HCT116 (cell line): ENCODE data around the gene CENPU. TPM values are rescaled to one million over a fixed set of nuclear protein-coding genes. Genes with fewer than 3 reads are reported as not detected.

Source experiments
- ATAC-seq: fragments of 200-7000 bp; cut with Tn5 transposase; 2 replicates; pipeline ENCODE4 v1.9.1; 2020; ENCODE audit warnings: mild to moderate bottlenecking, moderate library complexity
- BruUV-seq: library from RNA; stranded (reverse); fragments of 400-500 nt; replicated peaks from 2 replicates; lab custom pipeline; 2021; lab: Mats Ljungman, UMichigan
- CTCF ChIA-PET: fragments of 300-600 bp; sonication (Branson Sonifier 250); formaldehyde crosslinking; loops from one replicate; lab custom pipeline; 2021; ENCODE audit warnings: antibody characterized with exemption; lab: Charles Lee
- POLR2A ChIA-PET: fragments of 300-600, 350-600 bp; sonication (Branson Sonifier 250); formaldehyde crosslinking; loops from one replicate; lab custom pipeline; 2021; ENCODE audit warnings: antibody characterized with exemption; lab: Charles Lee
- RAD21 ChIA-PET, 2 experiments: fragments of 300-600 bp; sonication (Branson Sonifier 250); formaldehyde crosslinking; loops; one replicate each; lab custom pipeline; 2023; ENCODE audit warnings: low total read pairs in 2 of 2; ENCODE audit not compliant: uncharacterized antibody in 2 of 2, unreplicated experiment in 2 of 2, low non-redundant PET in 1 of 2; lab: Charles Lee
- DNase-seq: peaks from one replicate; pipeline ENCODE4 v3.0.0-alpha.2; 2010; ENCODE audit warnings: low read depth, low spot score
- H2AFZ ChIP-seq: fragments of 200-600 bp; shearing (Covaris generic), sonication (generic); 2 replicates; pipeline ENCODE4 v1.6.1; 2017; ENCODE audit warnings: low read depth, mixed run types, mixed read lengths, antibody characterized with exemption, low read length; ENCODE audit not compliant: poor library complexity, severe bottlenecking
- H3K27ac ChIP-seq: 2 replicates; pipeline ENCODE4 v1.5.1; 2012; ENCODE audit warnings: low read depth, low read length
- H3K27me3 ChIP-seq: fragments of 200-600 bp; sonication (generic); 2 replicates; pipeline ENCODE4 v1.6.1; 2016; ENCODE audit warnings: mixed run types, low read length, mixed read lengths; ENCODE audit not compliant: insufficient read depth
- H3K36me3 ChIP-seq, 2 experiments: fragments of 200-500 bp in 1 of 2; fragments of 200-600 bp in 1 of 2; sonication (Bioruptor generic) in 1 of 2; sonication (generic) in 1 of 2; 2 replicates each; pipeline versions ENCODE4 v1.5.1 to v1.6.1; 2014 to 2016; ENCODE audit warnings: low read length in 2 of 2, inconsistent platforms in 1 of 2, mixed read lengths in 1 of 2, mixed run types in 1 of 2; ENCODE audit not compliant: insufficient read depth in 2 of 2, control insufficient read depth in 1 of 2
- H3K4me1 ChIP-seq, 2 experiments: fragments of 200-600 bp in 1 of 2; sonication (generic) in 1 of 2; 2 replicates each; pipeline versions ENCODE4 v1.5.1 to v1.6.1; 2012 to 2017; ENCODE audit warnings: low read length in 2 of 2, inconsistent platforms in 1 of 2, mild to moderate bottlenecking in 1 of 2, mixed read lengths in 1 of 2, mixed run types in 1 of 2, moderate library complexity in 1 of 2; ENCODE audit not compliant: insufficient read depth in 2 of 2, control insufficient read depth in 1 of 2
- H3K4me2 ChIP-seq: fragments of 200-600 bp; sonication (generic); 2 replicates; pipeline ENCODE4 v1.6.1; 2017; ENCODE audit warnings: mixed run types, low read length, mixed read lengths
- H3K4me3 ChIP-seq, 2 experiments: fragments of 200-600 bp in 1 of 2; sonication (generic) in 1 of 2; replicated peaks in 1 of 2; 2 replicates each; pipeline ENCODE4 v1.5.1; 2011 to 2016; ENCODE audit warnings: low read length in 2 of 2, control low read depth in 1 of 2, low read depth in 1 of 2, mild to moderate bottlenecking in 1 of 2, mixed read lengths in 1 of 2, mixed run types in 1 of 2
- H3K79me2 ChIP-seq: fragments of 200-600 bp; sonication (generic); 2 replicates; pipeline ENCODE4 v1.6.1; 2017; ENCODE audit warnings: mild to moderate bottlenecking, mixed run types, low read length, moderate library complexity, mixed read lengths; ENCODE audit not compliant: insufficient read depth
- H3K9ac ChIP-seq: fragments of 200-600 bp; sonication (generic); 2 replicates; pipeline ENCODE4 v1.6.1; 2016; ENCODE audit warnings: low read length, mixed read lengths
- H3K9me2 ChIP-seq: fragments of 200-600 bp; sonication (generic), shearing (Covaris generic); 2 replicates; pipeline ENCODE4 v1.6.1; 2017; ENCODE audit warnings: mixed run types, mild to moderate bottlenecking, moderate library complexity; ENCODE audit not compliant: insufficient read depth
- H3K9me3 ChIP-seq, 2 experiments: fragments of 200-500 bp in 1 of 2; fragments of 200-600 bp in 1 of 2; sonication (Bioruptor generic) in 1 of 2; sonication (generic) in 1 of 2; 2 replicates each; pipeline ENCODE4 v1.6.1; 2014 to 2017; ENCODE audit warnings: low read length in 2 of 2, mixed read lengths in 2 of 2, inconsistent platforms in 1 of 2, low read depth in 1 of 2, mild to moderate bottlenecking in 1 of 2, mixed run types in 1 of 2, moderate library complexity in 1 of 2; ENCODE audit not compliant: control insufficient read depth in 1 of 2, insufficient read depth in 1 of 2
- H4K20me1 ChIP-seq: fragments of 200-600 bp; sonication (generic), shearing (Covaris generic); 2 replicates; pipeline ENCODE4 v1.6.1; 2017; ENCODE audit warnings: mixed run types, mild to moderate bottlenecking, moderate library complexity; ENCODE audit not compliant: insufficient read depth
- CBX3 ChIP-seq: IDR thresholded peaks from 2 replicates; pipeline ENCODE4 v1.6.1; 2012; ENCODE audit warnings: low read depth
- CEBPB ChIP-seq: IDR thresholded peaks from 2 replicates; pipeline ENCODE4 v1.6.1; 2012; ENCODE audit warnings: low read depth
- EGR1 ChIP-seq: IDR thresholded peaks from 2 replicates; pipeline ENCODE4 v1.6.1; 2012; ENCODE audit warnings: low read depth
- ELF1 ChIP-seq: IDR thresholded peaks from 2 replicates; pipeline ENCODE4 v1.6.1; 2012; ENCODE audit warnings: low read depth, borderline replicate concordance
- POLR2A ChIP-seq: IDR thresholded peaks from 2 replicates; pipeline ENCODE4 v1.7.0; 2011; ENCODE audit warnings: borderline replicate concordance; ENCODE audit not compliant: insufficient read depth, insufficient read length; ENCODE audit errors: extremely low read depth
- POLR2AphosphoS5 ChIP-seq: IDR thresholded peaks from 2 replicates; pipeline ENCODE4 v1.6.1; 2011; ENCODE audit warnings: mild to moderate bottlenecking, low read depth, low read length, moderate library complexity
- RAD21 ChIP-seq: IDR thresholded peaks from 2 replicates; pipeline ENCODE4 v1.6.1; 2012; ENCODE audit warnings: low read depth, mild to moderate bottlenecking
- SIN3A ChIP-seq: IDR thresholded peaks from 2 replicates; pipeline ENCODE4 v1.6.1; 2012; ENCODE audit warnings: low read depth
- ZBTB33 ChIP-seq: IDR thresholded peaks from 2 replicates; pipeline ENCODE4 v1.6.1; 2011; ENCODE audit warnings: mild to moderate bottlenecking, low read length, moderate library complexity; ENCODE audit not compliant: insufficient replicate concordance; ENCODE audit errors: extremely low read depth
- ZNF274 ChIP-seq: fragments of 200-500 bp; sonication (Bioruptor generic); IDR thresholded peaks from 2 replicates; pipeline ENCODE4 v1.6.1; 2014; ENCODE audit warnings: mild to moderate bottlenecking, low read depth, low read length, inconsistent platforms
- intact Hi-C: fragments of 100-400 bp; cut with micrococcal nuclease; formaldehyde crosslinking; loops from 2 replicates; pipeline ENCODE4 v1.10.0; 2022
- total RNA-seq: library from RNA; stranded (reverse); gene quantifications from one replicate; pipeline ENCODE4 v1.2.1, GENCODE V29; 2021; ENCODE audit not compliant: unreplicated experiment
- TF ChIP-seq, protein P1 (sequence below), 3 experiments: fragments of 200-600 bp in 1 of 3; sonication (generic) in 1 of 3; IDR thresholded peaks in 2 of 3; conservative IDR thresholded peaks in 1 of 3; 2 replicates each; pipeline ENCODE4 v1.5.1; 2012 to 2017; ENCODE audit warnings: low read depth in 2 of 3, low read length in 2 of 3, antibody characterized with exemption in 1 of 3, borderline replicate concordance in 1 of 3, control low read depth in 1 of 3, mild to moderate bottlenecking in 1 of 3, mixed read lengths in 1 of 3, mixed run types in 1 of 3, moderate library complexity in 1 of 3; ENCODE audit not compliant: insufficient read depth in 1 of 3
- TF ChIP-seq, protein P2 (sequence below): IDR thresholded peaks from 2 replicates; pipeline ENCODE4 v1.6.1; 2012; ENCODE audit warnings: low read depth

CENPU gene
- total RNA-seq, 1 experiment from 2014 or later = 28.2 TPM

DNA sequence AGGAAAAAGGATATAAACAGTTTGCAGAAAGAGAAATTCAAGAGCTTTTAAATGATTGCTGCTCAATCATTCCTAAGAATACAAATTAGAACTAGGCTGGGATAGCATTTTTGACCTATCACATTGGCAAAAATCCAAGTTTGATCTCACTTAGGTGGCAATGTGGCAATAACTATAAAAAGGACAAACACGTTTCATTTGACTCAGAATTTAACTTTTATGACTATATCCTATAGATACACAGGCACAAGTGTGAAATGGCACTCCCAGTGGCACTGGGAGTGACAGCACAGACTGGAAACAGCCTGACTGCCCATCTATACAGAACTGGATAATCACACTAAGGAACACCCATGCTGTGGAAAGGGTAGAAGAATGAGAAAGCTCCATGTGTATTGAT lies 11.1 kb downstream of the CENPU start:
- no TSS peak for BruUV-seq
- ATAC-seq (peak; percentile 49; the same call in 1 of the 2 replicates), DNase-seq (no peak)
- peaks cover 0 to 5% of the 10 kb centered on the region in 2 experiments; a peak in 1 of 4 replicates for H3K36me3 ChIP-seq
- no peaks in the 10 kb centered on the region for H3K9me2 ChIP-seq
- TF ChIP-seq, protein P1, sequence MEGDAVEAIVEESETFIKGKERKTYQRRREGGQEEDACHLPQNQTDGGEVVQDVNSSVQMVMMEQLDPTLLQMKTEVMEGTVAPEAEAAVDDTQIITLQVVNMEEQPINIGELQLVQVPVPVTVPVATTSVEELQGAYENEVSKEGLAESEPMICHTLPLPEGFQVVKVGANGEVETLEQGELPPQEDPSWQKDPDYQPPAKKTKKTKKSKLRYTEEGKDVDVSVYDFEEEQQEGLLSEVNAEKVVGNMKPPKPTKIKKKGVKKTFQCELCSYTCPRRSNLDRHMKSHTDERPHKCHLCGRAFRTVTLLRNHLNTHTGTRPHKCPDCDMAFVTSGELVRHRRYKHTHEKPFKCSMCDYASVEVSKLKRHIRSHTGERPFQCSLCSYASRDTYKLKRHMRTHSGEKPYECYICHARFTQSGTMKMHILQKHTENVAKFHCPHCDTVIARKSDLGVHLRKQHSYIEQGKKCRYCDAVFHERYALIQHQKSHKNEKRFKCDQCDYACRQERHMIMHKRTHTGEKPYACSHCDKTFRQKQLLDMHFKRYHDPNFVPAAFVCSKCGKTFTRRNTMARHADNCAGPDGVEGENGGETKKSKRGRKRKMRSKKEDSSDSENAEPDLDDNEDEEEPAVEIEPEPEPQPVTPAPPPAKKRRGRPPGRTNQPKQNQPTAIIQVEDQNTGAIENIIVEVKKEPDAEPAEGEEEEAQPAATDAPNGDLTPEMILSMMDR (IDR thresholded peaks at IDR 0.05 in 2 of 3, conservative IDR thresholded peaks at IDR 0.05 in 1 of 3; ENCODE audit: borderline replicate concordance in 1 of 3, insufficient read depth in 1 of 3, low read depth in 2 of 3, low read length in 2 of 3) = peak in 1 of 3 experiments; percentile 4; a peak in 1 of 6 replicates
- no peak for TF ChIP-seq ZNF274
- no peak overlapping the region for H3K4me3 ChIP-seq
- no peak overlapping the region for H3K27ac ChIP-seq
- intact Hi-C loops = no loop called here
- no peak overlapping the region for H2AFZ ChIP-seq
- no peak overlapping the region for H3K4me2 ChIP-seq
- no peaks in the 10 kb centered on the region for H4K20me1 ChIP-seq
- peaks cover 15% of the 10 kb centered on the region for H3K79me2 ChIP-seq
- H3K27me3 ChIP-seq = no peaks in the 10 kb centered on the region
- no peak overlapping the region for H3K9ac ChIP-seq
- RAD21 ChIA-PET = interaction anchor here in 1 of 2 experiments (0.6 kb wide), 1 partner anchor 11 kb away, joined by 3 read pairs; no protein-coding TSS in a partner anchor
- no peaks in the 10 kb centered on the region for H3K4me1 ChIP-seq
- no peaks in the 10 kb centered on the region for H3K9me3 ChIP-seq
- POLR2A ChIA-PET = no interaction called here
- CTCF ChIA-PET = no interaction called here

GRCh38 chr4:184721254-184721653 lies 12.6 kb downstream of the CENPU start:
- ChIA-PET CTCF (no interaction called here), RAD21 (interaction anchor here in 1 of 2 experiments (0.7 kb wide), 1 partner anchor 228 kb away, joined by 7 read pairs; no protein-coding TSS in a partner anchor), POLR2A (no interaction called here)
- Histone ChIP-seq H3K27me3 (no peaks in the 10 kb centered on the region), H3K36me3 (0 out of 4 replicates have a peak, but pooled peaks cover 0 to 3% of the 10 kb centered on the region in 2 experiments), H3K4me3 (no peak overlapping the region), H3K79me2 (peaks cover 15% of the 10 kb centered on the region), H2AFZ (no peak overlapping the region), H3K4me2 (no peak overlapping the region), H3K9ac (no peak overlapping the region), H3K9me2 (no peaks in the 10 kb centered on the region), H3K27ac (no peak overlapping the region), H4K20me1 (no peaks in the 10 kb centered on the region), H3K9me3 (no peaks in the 10 kb centered on the region), H3K4me1 (no peaks in the 10 kb centered on the region)
- intact Hi-C loops = no loop called here
- no peak for ATAC-seq
- BruUV-seq = no TSS peak
- DNase-seq = no peak
- TF ChIP-seq SIN3A (no peak), RAD21 (no peak), CEBPB (no peak), ZNF274 (no peak), ELF1 (no peak), POLR2A (no peak), CBX3 (no peak), EGR1 (no peak), POLR2AphosphoS5 (no peak), ZBTB33 (no peak)
- TF ChIP-seq, protein P2, sequence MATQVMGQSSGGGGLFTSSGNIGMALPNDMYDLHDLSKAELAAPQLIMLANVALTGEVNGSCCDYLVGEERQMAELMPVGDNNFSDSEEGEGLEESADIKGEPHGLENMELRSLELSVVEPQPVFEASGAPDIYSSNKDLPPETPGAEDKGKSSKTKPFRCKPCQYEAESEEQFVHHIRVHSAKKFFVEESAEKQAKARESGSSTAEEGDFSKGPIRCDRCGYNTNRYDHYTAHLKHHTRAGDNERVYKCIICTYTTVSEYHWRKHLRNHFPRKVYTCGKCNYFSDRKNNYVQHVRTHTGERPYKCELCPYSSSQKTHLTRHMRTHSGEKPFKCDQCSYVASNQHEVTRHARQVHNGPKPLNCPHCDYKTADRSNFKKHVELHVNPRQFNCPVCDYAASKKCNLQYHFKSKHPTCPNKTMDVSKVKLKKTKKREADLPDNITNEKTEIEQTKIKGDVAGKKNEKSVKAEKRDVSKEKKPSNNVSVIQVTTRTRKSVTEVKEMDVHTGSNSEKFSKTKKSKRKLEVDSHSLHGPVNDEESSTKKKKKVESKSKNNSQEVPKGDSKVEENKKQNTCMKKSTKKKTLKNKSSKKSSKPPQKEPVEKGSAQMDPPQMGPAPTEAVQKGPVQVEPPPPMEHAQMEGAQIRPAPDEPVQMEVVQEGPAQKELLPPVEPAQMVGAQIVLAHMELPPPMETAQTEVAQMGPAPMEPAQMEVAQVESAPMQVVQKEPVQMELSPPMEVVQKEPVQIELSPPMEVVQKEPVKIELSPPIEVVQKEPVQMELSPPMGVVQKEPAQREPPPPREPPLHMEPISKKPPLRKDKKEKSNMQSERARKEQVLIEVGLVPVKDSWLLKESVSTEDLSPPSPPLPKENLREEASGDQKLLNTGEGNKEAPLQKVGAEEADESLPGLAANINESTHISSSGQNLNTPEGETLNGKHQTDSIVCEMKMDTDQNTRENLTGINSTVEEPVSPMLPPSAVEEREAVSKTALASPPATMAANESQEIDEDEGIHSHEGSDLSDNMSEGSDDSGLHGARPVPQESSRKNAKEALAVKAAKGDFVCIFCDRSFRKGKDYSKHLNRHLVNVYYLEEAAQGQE = no peak
